ENCODE measurements around the gene MEIOB.

MEIOB gene

DNA sequence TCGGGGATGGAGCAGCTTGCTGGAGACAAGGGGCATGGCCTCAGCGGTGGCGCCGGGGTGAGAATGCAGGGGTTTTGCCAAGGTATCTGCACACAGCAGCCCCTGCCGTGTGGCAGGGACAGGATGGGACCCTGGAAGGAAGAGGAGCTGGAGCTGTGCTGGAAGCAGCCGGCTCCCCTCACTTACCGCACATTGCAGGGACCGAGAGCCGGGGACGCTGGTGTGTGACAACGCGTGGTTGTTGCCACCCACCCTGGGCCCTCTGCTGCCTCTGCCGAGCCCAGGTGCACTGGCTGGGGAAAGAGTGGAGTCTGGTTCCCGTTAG lies 86.2 kb downstream of the MEIOB start:
- no peak for DNase-seq (ENCODE audit: low spot score)
- TF ChIP-seq, protein P1, sequence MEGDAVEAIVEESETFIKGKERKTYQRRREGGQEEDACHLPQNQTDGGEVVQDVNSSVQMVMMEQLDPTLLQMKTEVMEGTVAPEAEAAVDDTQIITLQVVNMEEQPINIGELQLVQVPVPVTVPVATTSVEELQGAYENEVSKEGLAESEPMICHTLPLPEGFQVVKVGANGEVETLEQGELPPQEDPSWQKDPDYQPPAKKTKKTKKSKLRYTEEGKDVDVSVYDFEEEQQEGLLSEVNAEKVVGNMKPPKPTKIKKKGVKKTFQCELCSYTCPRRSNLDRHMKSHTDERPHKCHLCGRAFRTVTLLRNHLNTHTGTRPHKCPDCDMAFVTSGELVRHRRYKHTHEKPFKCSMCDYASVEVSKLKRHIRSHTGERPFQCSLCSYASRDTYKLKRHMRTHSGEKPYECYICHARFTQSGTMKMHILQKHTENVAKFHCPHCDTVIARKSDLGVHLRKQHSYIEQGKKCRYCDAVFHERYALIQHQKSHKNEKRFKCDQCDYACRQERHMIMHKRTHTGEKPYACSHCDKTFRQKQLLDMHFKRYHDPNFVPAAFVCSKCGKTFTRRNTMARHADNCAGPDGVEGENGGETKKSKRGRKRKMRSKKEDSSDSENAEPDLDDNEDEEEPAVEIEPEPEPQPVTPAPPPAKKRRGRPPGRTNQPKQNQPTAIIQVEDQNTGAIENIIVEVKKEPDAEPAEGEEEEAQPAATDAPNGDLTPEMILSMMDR (IDR thresholded peaks at IDR 0.05; ENCODE audit: borderline replicate concordance, control extremely low read depth, extremely low read depth, insufficient read depth, missing control alignments), result no peak
- in situ Hi-C loops (cut with MboI; ENCODE audit: low sequenced_read_pairs, unreplicated experiment), result no loop called here

DNA sequence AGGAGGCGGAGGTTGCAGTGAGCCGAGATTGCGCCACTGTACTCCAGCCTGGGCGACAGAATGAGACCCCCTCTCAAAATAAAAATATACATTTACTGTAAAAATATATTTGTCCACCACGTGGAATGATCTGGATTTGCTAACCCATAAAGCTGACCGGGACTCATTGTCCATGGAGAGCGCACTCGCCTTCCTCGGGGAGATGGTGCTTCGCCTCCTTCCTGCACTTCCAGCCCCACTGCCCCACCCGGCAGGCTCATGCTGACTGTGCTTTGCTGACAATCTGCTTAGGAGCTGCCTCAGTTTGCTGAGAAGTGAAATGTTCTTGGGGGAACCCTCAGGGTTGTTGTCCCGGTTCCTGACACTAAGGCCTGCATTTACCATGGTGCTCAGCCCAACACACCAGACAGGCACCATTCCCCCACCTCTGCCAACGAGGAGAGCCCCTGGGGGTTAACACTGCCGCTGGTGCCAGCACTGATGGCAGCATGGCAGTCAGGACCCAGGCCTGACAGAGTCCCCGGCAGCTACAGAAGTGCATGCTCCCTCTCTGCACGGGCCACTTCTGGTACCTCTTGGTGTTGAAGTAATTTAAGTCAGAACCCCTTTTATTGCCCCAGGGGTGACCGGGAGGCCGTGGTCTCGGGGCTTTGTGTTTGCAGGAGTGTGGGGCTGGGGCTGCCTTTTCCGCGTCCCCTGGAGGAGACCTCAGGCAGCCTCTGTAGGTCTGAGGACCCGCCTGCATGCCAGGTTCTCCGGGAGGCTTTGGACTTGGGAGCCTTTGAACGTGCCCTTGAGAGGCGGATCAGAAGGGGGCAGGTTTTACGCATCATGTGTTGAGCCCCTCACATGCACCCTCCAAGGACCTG lies 86.8 kb downstream of the MEIOB start:
- TF ChIP-seq, protein P1 (IDR thresholded peaks at IDR 0.05; ENCODE audit: borderline replicate concordance, control extremely low read depth, extremely low read depth, insufficient read depth, missing control alignments), result no peak
- in situ Hi-C loops (cut with MboI; ENCODE audit: low sequenced_read_pairs, unreplicated experiment), result no loop called here
- no peak for DNase-seq (ENCODE audit: low spot score)

Data from GM13976 (cell line).